Neural progenitor cell (in vitro differentiated cells): Measurements from ENCODE around the gene DENND4A. TPM values are rescaled to one million over a fixed set of nuclear protein-coding genes. Genes with fewer than 3 reads are reported as not detected.

ENCODE experiments used
- DNase-seq: peaks from one replicate; pipeline ENCODE4 v3.0.0-alpha.2; 2016; ENCODE audit warnings: low spot score
- H2AFZ ChIP-seq: fragments of 200-600 bp; sonication (generic); replicated peaks from 2 replicates; pipeline ENCODE4 v1.6.1; 2016; ENCODE audit warnings: antibody characterized with exemption
- H3F3A ChIP-seq: fragments of 200-600 bp; sonication (generic); 2 replicates; pipeline ENCODE4 v1.6.1; 2016; ENCODE audit warnings: antibody characterized with exemption, low read depth
- H3K27ac ChIP-seq: fragments of 200-600 bp; sonication (generic); 2 replicates; pipeline ENCODE4 v1.5.1; 2016; ENCODE audit warnings: mild to moderate bottlenecking
- H3K27me3 ChIP-seq: fragments of 200-600 bp; sonication (generic); 2 replicates; pipeline ENCODE4 v1.6.1; 2016; ENCODE audit warnings: mild to moderate bottlenecking, moderate library complexity
- H3K36me3 ChIP-seq: fragments of 200-600 bp; sonication (generic); 2 replicates; pipeline ENCODE4 v1.5.1; 2016
- H3K4me1 ChIP-seq: fragments of 200-600 bp; sonication (generic); 2 replicates; pipeline ENCODE4 v1.6.1; 2016; ENCODE audit warnings: mixed run types
- H3K4me2 ChIP-seq: fragments of 200-600 bp; sonication (generic); 2 replicates; pipeline ENCODE4 v1.6.1; 2016
- H3K4me3 ChIP-seq: fragments of 200-600 bp; sonication (generic); 2 replicates; pipeline ENCODE4 v1.5.1; 2016
- H3K79me2 ChIP-seq: fragments of 200-600 bp; sonication (generic); 2 replicates; pipeline ENCODE4 v1.6.1; 2016; ENCODE audit warnings: low read depth
- H3K9ac ChIP-seq: fragments of 200-600 bp; sonication (generic); 2 replicates; pipeline ENCODE4 v1.6.1; 2016
- H3K9me3 ChIP-seq: fragments of 200-600 bp; sonication (generic); 2 replicates; pipeline ENCODE4 v1.5.1; 2016; ENCODE audit warnings: low read depth
- H4K20me1 ChIP-seq: fragments of 200-600 bp; sonication (generic); 2 replicates; pipeline ENCODE4 v1.6.1; 2016; ENCODE audit warnings: low read depth
- H3K27ac Mint-ChIP-seq: 3 replicates; pipeline ENCODE4 v1.8.0; 2021; ENCODE audit warnings: mixed read lengths
- H3K27me3 Mint-ChIP-seq: 2 replicates; pipeline ENCODE4 v1.8.0; 2022; ENCODE audit warnings: low read depth, mild to moderate bottlenecking, inconsistent platforms, moderate library complexity, mixed read lengths; ENCODE audit not compliant: insufficient read depth
- H3K36me3 Mint-ChIP-seq: 3 replicates; pipeline ENCODE4 v1.8.0; 2021; ENCODE audit warnings: mixed read lengths
- H3K4me1 Mint-ChIP-seq: 3 replicates; pipeline ENCODE4 v1.8.0; 2021; ENCODE audit warnings: mixed read lengths
- H3K4me3 Mint-ChIP-seq: 3 replicates; pipeline ENCODE4 v1.8.0; 2021; ENCODE audit warnings: mild to moderate bottlenecking, moderate library complexity, mixed read lengths
- H3K9me3 Mint-ChIP-seq: 3 replicates; pipeline ENCODE4 v1.8.0; 2020; ENCODE audit warnings: mixed read lengths
- CTCF ChIP-seq: fragments of 200-600 bp; sonication (generic); IDR thresholded peaks from 2 replicates; pipeline ENCODE4 v1.5.1; 2017; ENCODE audit warnings: antibody characterized with exemption, mild to moderate bottlenecking
- EZH2 ChIP-seq: fragments of 200-600 bp; sonication (generic); IDR thresholded peaks from 2 replicates; pipeline ENCODE4 v1.6.1; 2017; ENCODE audit warnings: antibody characterized with exemption, mild to moderate bottlenecking, moderate library complexity
- EZH2phosphoT487 ChIP-seq: fragments of 200-600 bp; sonication (generic); IDR thresholded peaks from 2 replicates; pipeline ENCODE4 v1.6.1; 2017; ENCODE audit warnings: antibody characterized with exemption
- total RNA-seq: library from RNA; depleted of rRNA; stranded (reverse); fragments of >200 nt; gene quantifications from 2 replicates; pipeline ENCODE4 v1.2.3, GENCODE V29; 2015; ENCODE audit warnings: low replicate concordance

Gene DENND4A
- total RNA-seq, 1 donor from 2014 or later = 4.8 TPM

DNA sequence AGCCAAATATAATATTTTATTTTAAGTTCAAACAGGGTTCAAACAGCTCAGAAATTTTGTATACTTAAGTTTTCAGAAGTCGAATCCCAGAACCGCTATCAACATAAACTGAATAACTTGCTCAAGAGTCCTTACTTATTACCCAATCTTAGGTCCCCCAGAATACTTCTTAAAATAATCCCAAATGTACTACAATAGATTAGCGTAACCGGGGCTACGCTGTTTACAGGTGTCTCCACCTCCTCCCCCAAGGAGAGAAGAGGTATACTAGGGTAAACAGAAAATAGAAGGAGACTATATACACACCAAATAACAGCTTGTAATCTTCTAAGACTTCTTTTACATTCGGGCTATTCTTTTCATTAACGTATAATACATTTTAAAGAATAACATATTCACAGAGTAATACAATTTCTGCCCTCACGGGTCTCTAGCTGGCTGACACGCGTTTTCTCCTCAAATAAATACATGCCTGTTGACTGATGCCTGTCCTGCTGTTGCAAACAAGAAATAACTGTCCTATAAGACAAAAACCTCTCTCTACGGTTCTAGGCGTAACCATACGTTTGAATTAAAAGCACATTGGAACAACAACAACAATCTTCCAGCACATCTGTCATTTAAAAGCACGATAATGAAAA is 1.3 kb downstream of the DENND4A start:
- peaks cover 19% of the 10 kb centered on the region for H3F3A ChIP-seq
- TF ChIP-seq EZH2 (no peak), CTCF (no peak), EZH2phosphoT487 (no peak)
- no peaks in the 10 kb centered on the region for H4K20me1 ChIP-seq
- H3K9ac ChIP-seq = no peak overlapping the region
- Mint-ChIP-seq H3K4me3 (peak overlapping the region; percentile 84), H3K27me3 (no peaks in the 10 kb centered on the region), H3K4me1 (peaks cover 15% of the 10 kb centered on the region), H3K36me3 (no peaks in the 10 kb centered on the region), H3K27ac (no peak overlapping the region), H3K9me3 (no peaks in the 10 kb centered on the region)
- H3K9me3 ChIP-seq = no peaks in the 10 kb centered on the region
- peak overlapping the region; percentile 80 for H3K4me2 ChIP-seq
- peak overlapping the region; percentile 91 for H2AFZ ChIP-seq
- no peak overlapping the region for H3K27ac ChIP-seq
- H3K4me3 ChIP-seq = peak overlapping the region; percentile 68
- H3K4me1 ChIP-seq = peaks cover 7% of the 10 kb centered on the region
- DNase-seq = peak; percentile 8
- H3K36me3 ChIP-seq = no peaks in the 10 kb centered on the region
- H3K27me3 ChIP-seq = peaks cover 10% of the 10 kb centered on the region
- no peaks in the 10 kb centered on the region for H3K79me2 ChIP-seq

DNA sequence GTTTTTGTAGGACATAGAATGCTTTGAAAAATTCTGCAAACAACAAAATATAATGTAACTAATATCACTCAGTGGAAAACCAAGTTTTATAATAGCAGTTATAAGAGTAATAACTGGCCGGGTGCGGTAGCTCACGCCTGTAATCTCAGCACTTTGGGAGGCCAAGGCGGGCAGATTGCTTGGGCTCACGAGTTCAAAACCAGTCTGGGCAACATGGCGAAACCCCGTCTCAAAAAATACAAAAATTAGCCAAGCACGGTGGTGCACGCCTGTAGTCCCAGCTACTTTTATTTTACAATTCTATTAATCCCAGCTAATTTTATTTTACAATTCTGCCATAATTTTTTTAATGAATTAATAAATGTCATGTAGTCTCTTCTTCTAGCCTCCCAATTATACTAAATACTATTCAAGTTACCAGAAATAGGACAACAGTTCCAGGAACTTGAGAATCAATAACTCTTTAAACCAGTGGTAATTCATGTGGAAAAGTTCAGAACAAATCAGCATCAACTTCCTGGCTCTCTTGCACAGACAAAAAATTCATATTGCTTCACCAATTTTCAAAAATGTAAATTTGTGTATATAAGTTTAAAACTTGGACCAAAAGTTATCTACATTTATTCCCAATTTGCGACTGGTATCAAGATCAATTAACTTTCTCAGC is 2.2 kb downstream of the DENND4A start:
- Mint-ChIP-seq H3K4me3 (peak overlapping the region; percentile 23), H3K27ac (no peak overlapping the region), H3K36me3 (no peaks in the 10 kb centered on the region), H3K4me1 (peaks cover 15% of the 10 kb centered on the region), H3K27me3 (no peaks in the 10 kb centered on the region), H3K9me3 (no peaks in the 10 kb centered on the region)
- no peaks in the 10 kb centered on the region for H4K20me1 ChIP-seq
- H3K27ac ChIP-seq = no peak overlapping the region
- no peaks in the 10 kb centered on the region for H3K9me3 ChIP-seq
- TF ChIP-seq EZH2 = no peak
- no peak for TF ChIP-seq EZH2phosphoT487
- TF ChIP-seq CTCF = no peak
- H3K79me2 ChIP-seq = no peaks in the 10 kb centered on the region
- peaks cover 7% of the 10 kb centered on the region for H3K4me1 ChIP-seq
- peaks cover 19% of the 10 kb centered on the region for H3F3A ChIP-seq
- no peaks in the 10 kb centered on the region for H3K36me3 ChIP-seq
- no peak for DNase-seq
- H3K27me3 ChIP-seq = peaks cover 10% of the 10 kb centered on the region
- H3K4me3 ChIP-seq = no peak overlapping the region
- H3K4me2 ChIP-seq = no peak overlapping the region
- no peak overlapping the region for H2AFZ ChIP-seq
- H3K9ac ChIP-seq = no peak overlapping the region

GRCh38 chr15:65789105-65789504 is 3.0 kb downstream of the DENND4A start:
- Histone ChIP-seq H3K79me2 (no peaks in the 10 kb centered on the region), H3K27me3 (peaks cover 10% of the 10 kb centered on the region), H3K4me2 (no peak overlapping the region), H3K4me3 (no peak overlapping the region), H3K9me3 (no peaks in the 10 kb centered on the region), H3K36me3 (no peaks in the 10 kb centered on the region), H3F3A (peaks cover 19% of the 10 kb centered on the region), H2AFZ (no peak overlapping the region), H4K20me1 (no peaks in the 10 kb centered on the region), H3K9ac (no peak overlapping the region), H3K4me1 (peaks cover 7% of the 10 kb centered on the region), H3K27ac (no peak overlapping the region)
- no peak for TF ChIP-seq EZH2
- no peak for TF ChIP-seq EZH2phosphoT487
- no peak for TF ChIP-seq CTCF
- Mint-ChIP-seq H3K4me1 (peaks cover 15% of the 10 kb centered on the region), H3K27ac (no peak overlapping the region), H3K9me3 (no peaks in the 10 kb centered on the region), H3K36me3 (no peaks in the 10 kb centered on the region), H3K27me3 (no peaks in the 10 kb centered on the region), H3K4me3 (no peak overlapping the region)
- DNase-seq = no peak
